Central memory CD4-positive, alpha-beta T cell (primary cell): ENCODE results near the gene GPLD1.
A peak's percentile ranks its signal among the peaks of the same experiment; 100 is the strongest.
"Not testable (repeated sequence)": the region's sequence is repeated elsewhere in the genome, so short reads cannot be mapped to it uniquely, and the experiment has no call there.

Experiments used
- DNase-seq: peaks from one replicate; pipeline ENCODE4 v3.0.0; 2022

GPLD1 gene

GRCh38 chr6:24408719-24409410, 80.5 kb downstream of the GPLD1 start:
- DNase-seq, result no peak

DNA sequence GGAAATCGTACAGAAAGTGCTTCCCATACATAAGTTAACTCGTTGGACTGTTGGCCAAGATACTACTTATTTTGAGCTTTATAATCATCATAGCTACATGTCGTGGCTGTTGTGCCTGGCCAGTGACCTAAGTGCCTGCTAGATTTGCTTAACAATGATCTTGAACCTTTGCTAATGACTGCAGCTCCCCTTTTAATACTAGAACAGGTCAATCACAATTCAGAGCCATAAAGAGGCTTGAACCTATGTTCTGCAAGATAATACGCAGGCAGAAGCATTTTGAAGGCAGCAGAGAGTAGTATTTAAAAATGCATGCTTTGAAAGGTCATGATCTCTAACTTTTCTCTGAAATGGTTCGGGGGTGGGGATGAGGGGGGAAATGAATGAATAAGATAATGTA, 84.1 kb downstream of the GPLD1 start:
- no peak for DNase-seq

DNA sequence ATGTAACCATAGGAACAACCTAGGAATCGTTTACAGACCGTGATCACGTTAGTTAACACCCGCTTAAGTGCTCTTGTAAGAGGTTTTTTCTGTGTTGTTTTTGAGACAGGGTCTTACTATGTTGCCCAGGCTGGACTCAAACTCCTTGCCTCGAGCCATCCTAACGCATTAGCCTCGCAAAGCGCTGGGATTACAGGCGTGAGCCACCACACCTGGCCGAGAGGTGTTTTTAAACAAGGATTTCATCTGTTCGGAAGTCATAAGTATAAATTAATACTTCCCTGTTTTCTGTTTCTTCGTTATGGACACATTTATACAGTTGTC, 85.9 kb downstream of the GPLD1 start:
- no peak for DNase-seq

DNA sequence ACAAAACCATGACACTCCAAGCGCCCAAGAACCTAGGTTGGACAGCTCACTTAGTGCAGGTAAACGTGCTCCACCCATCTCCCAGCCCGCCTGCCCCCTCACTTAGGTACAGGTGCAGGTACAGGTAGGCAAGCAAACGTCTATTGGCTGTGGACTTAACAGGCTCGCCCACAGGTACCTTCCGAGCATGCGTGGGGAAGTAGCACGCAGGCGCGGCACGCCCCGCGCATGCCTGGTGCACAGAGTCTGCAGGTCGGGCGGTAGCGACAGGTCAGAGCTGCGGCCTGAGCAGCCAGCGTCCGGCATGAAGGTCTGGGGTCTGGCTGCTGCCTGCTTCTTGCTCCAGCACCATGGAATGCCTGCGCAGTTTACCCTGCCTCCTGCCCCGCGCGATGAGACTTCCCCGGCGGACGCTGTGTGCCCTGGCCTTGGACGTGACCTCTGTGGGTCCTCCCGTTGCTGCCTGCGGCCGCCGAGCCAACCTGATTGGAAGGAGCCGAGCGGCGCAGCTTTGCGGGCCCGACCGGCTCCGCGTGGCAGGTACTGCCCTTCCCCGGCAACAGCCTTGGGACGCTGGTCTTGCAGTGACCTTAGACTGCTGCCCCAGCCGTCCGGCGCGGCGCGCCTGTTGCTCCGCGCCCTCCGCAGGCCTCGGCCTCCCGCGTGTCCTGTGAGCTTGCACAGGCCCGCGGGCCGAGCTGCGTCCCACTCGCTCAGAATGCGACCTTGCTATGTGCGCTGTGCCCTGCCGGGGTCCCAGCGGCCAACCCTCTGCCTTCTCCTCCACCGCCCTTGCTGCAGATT, 86.5 kb downstream of the GPLD1 start, which contains the start of gene MRS2:
TSS of gene MRS2 (plus strand) at position 240 of the 804 bp plus-strand sequence. CDS start at position 351, 111 bp downstream.
- DNase-seq, result peak; percentile 76

GRCh38 chr6:24401458-24401857, 87.9 kb downstream of the GPLD1 start:
- no peak for DNase-seq

DNA sequence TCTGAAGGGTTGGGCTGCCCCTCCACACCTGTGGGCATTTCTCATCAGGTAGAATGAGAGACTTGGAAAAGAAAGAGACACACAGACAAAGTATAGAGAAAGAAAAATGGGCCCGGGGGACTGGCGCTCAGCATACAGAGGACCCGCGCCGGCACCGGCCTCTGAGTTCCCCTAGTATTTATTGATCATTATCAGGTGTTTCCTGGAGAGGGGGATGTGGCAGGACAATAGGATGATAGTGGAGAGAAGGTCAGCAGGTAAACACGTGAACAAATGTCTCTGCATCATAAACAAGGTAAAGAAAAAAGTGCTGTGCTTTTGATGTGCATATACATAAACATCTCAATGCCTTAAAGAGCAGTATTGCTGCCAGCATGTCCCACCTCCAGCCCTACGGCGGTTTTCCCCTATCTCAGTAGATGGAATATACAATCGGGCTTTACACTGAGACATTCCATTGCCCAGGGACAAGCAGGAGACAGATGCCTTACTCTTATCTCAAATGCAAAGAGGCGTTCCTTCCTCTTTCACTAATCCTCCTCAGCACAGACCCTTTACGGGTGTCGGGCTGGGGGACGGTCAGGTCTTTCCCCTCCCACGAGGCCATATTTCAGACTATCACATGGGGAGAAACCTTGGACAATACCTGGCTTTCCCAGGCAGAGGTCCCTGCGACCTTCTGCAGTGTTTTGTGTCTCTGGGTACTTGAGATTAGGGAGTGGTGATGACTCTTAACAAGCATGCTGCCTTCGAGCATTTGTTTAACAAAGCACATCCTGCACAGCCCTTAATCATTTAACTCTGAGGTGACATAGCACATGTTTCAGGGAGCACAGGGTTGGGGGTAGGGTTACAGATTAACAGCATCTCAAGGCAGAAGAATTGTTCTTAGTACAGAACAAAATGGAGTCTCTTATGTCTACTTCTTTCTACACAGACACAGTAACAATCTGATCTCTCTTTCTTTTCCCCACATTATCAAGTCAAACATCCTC, 89.0 kb downstream of the GPLD1 start:
- not testable (repeated sequence) for DNase-seq

DNA sequence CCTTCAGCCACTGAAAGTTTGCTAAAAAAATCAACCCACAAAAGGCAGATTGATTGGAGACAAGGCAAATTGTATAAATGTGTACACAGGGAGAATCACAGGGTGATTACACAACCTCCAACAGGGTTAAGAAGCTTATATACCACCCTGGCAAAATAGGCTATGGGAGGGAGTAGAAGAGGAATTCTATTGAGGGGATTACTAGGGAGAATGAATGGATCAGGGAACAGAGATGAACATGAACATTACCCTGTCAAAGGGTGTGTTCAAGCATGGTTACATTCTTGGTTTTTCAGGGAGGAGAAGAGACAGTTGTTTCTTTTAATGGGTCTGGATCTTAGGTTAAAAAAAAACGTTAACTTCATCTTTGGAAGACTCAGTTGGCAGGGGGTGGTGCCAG, 91.7 kb downstream of the GPLD1 start:
- no peak for DNase-seq

GRCh38 chr6:24396824-24397223, 92.6 kb downstream of the GPLD1 start:
- no peak for DNase-seq

DNA sequence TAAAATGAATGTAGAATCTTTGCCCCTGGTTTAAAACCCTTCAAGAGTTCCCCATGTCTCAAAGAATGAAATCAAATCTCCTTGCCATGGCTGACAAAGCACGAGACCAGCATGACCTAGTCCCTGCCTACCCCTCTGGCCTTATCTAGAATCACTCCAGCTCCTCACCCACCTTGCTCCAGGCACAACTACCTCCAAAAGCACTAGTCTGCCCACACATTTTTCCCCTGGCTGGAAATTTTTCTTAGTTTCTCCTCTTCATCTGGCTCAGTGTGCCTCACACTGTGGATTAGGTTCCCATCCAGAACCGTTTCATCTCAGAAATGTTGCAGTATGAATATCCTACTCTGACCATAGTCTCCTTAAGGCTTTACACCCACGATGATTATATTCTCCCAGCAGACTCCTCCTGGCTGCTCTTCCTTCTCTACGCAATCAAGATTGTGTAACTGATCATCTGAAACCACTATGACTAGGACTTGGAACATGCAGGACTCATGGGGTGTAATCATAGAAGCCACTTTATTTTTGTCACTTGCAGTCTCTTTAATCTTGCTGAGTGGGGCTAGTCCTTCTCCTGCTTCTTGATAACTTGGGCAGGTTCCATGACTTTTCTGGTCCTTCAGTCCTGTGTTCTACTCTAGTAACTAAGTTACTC, 94.5 kb downstream of the GPLD1 start:
- no peak for DNase-seq

DNA sequence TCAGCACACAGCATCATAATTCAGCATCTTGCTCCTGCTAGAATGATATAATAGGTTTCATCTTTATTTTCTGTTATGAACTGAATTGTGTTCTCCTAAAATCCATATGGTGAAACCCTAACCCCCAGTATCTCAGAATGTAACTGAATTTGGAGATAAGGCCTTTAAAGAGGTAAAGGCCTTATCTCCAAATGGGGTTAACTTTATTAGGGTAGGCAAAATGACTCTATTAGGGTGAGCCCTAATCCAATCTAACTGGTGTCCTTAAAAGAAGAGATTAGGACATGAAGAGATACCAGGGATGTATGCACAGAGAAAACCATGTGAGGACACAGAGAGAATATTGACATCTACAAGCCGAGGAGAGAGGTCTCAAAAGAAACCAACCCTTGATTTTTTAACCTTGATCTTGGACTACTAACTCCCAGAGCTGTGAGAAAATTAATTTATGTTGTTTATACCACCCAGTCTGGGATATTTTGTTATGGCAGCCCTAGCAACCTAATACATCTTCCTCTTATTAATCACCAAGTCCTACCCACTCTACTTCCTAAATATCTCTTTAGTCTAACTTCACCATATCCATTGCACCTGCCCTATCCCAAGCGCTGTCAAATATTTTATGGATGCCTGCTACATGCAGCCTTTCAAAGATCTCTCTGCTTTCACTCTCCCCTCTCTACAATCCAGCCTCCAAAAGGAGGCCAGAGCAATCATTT, 95.2 kb downstream of the GPLD1 start:
- DNase-seq, result no peak

DNA sequence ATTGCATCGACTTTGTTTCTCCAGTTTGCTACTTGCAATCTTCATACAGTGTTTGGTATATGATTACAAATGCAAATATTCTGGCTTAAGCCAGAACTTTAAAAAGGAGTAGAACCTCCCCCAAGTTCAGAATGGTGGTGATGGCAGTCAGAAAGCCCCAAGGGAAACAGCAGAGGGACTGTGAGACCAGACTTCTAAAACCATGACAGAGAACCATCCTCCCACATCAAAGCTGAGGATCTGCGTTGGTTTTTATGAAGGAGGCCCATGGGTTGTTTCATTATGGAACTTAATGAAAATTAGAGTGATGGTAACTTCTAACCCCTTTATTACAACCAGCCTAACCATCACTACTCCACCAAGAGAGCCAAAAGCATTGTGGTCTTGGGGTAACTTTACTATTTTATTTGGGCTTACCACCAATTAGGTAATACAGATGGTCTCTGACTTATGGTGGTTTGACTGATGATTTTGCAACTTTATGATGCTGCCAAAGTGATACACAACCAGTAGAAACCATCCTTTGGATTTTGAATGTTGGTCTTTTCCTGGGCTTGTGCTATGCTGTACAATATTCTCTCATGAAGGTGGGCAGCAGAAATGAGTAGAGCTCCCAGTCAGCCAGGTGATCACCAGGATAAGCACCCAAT, 97.5 kb downstream of the GPLD1 start:
- no peak for DNase-seq

DNA sequence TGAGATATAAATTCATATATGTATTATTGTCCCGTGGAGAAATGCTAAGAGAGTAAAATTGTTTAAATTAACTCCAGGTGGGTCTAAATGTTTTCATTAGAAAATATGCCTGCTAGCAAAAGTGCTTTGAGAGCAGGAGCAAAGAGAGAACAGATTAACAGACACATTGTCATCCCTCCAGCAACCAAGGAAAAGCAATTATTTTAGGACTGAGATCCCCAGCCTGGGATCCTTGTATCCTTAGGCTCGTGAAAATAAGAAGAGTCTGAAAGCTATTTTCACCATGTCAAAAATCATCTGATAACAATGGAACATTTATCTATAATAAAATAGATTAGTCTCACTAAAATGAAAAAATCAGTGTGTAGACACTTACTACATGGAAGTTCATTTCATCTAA, 98.2 kb downstream of the GPLD1 start:
- no peak for DNase-seq

GRCh38 chr6:24387818-24388217, 101.6 kb downstream of the GPLD1 start:
- no peak for DNase-seq

GRCh38 chr6:24385536-24386269, 103.7 kb downstream of the GPLD1 start:
- no peak for DNase-seq

DNA sequence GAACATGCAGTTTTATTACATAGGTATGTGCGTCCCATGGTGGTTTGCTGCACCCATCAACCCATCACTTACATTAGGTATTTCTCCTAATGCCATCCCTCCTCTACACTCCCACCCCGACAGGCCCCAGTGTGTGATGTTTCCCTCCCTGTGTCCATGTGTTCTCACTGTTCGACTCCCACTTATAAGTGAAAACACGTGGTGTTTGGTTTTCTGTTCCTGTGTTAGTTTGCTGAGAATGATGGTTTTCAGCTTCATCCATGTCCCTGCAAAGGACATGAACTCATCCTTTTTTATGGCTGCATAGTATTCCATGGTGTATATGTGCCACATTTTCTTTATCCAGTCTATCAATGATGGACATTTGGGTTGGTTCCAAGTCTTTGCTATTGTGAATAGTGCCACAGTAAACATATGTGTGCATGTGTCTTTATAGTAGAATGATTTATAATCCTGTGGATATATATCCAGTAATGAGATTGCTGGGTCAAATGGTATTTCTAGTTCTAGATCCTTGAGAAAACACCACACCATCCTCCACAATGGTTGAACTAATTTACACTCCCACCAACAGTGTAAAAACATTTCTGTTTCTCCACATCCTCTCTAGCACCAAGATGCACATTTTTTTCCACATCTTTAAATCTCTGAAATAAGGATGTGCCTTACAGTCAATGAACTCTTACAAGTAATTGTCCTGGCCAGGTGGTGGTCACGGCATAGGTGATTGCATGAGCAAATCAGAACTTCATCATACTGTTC, 104.8 kb downstream of the GPLD1 start:
- DNase-seq, result not testable (repeated sequence)

DNA sequence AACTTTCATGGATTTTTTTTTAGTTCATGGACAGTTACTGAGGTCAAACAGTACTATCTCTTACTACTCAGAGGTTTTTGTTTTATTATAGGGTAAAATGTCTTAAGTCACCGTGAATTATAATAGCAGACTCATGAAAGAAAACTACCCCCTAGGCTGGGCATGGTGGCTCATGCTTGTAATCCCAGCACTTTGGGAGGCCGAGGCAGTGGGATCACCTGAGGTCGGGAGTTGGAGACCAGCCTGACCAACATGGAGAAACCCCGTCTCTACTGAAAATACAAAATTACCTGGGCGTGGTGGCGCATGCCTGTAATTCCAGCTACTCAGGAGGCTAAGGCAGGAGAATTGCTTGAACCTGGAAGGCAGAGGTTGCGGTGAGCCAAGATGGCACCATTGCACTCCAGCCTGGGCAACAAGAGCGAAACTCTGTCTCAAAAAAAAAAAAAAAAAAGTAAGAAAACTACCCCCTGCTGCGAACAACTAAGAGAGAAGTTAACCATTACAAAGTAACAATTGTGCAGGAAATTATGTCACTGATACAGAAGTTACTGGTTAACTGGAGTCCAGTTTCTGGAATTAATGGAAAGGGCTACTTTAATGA, 106.4 kb downstream of the GPLD1 start:
- not testable (repeated sequence) for DNase-seq

- no peak for DNase-seq
Measured at GRCh38 chr6:24382220-24382540, 107.2 kb downstream of the GPLD1 start.

DNA sequence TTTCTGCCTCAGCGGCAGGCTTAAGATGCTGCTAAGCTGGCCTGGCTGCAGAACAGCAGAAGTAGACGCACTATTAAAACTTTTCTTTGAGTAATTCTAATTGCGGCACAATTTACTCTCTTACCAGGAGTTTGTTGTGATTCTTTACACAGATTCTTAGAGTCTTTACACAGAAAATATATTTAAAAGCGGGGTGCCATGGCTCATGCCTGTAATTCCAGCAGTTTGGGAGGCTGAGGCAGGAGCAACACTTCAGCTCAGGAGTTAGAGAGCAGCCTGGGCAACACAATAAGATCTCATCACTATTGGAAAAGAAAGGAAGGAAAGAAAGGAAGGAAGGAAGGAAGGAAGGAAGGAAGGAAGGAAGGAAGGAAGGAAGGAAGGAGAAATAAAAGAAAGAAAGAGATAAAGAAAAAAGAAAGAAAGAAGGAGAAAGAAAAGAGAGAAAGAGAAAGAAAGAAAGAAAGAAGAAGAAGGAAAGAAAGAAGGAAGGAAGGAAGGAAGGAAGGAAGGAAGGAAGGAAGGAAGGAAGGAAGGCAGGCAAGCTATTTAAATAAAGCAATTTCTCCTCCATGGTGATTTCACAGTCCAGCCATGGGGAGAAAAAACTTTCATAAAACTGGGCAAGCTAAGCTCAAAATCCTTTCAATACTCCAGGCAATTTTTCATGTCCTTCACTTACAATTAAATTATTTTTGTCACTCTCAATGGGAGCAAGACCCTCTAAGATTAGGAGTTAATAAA, 107.7 kb downstream of the GPLD1 start:
- DNase-seq, result no peak
